T-helper 2 cell treated with Interferon-gamma antibody and Interleukin-4, amounts not matched to agents 5 μg/mL and 100 μg/mL, for 36 hours (primary cell): ENCODE results near the gene NBPF11.
"Not testable (repeated sequence)": the region's sequence is repeated elsewhere in the genome, so short reads cannot be mapped to it uniquely, and the experiment has no call there.

ENCODE experiments used
- DNase-seq: peaks from one replicate; pipeline ENCODE4 v3.0.0; 2021; ENCODE audit warnings: low spot score
- H3K27ac Mint-ChIP-seq: one replicate; pipeline ENCODE4 v1.8.0; 2021; ENCODE audit warnings: mild to moderate bottlenecking, mixed read lengths
- H3K27me3 Mint-ChIP-seq: one replicate; pipeline ENCODE4 v1.8.0; 2021; ENCODE audit warnings: low read depth, mixed read lengths
- H3K36me3 Mint-ChIP-seq: one replicate; pipeline ENCODE4 v1.8.0; 2021; ENCODE audit warnings: low read depth, mixed read lengths
- H3K4me1 Mint-ChIP-seq: one replicate; pipeline ENCODE4 v1.8.0; 2021; ENCODE audit warnings: low read depth, mixed read lengths
- H3K4me3 Mint-ChIP-seq: one replicate; pipeline ENCODE4 v1.8.0; 2022; ENCODE audit warnings: mild to moderate bottlenecking, moderate library complexity, mixed read lengths
- H3K9me3 Mint-ChIP-seq: one replicate; pipeline ENCODE4 v1.8.0; 2021; ENCODE audit warnings: mixed read lengths

NBPF11 gene

DNA sequence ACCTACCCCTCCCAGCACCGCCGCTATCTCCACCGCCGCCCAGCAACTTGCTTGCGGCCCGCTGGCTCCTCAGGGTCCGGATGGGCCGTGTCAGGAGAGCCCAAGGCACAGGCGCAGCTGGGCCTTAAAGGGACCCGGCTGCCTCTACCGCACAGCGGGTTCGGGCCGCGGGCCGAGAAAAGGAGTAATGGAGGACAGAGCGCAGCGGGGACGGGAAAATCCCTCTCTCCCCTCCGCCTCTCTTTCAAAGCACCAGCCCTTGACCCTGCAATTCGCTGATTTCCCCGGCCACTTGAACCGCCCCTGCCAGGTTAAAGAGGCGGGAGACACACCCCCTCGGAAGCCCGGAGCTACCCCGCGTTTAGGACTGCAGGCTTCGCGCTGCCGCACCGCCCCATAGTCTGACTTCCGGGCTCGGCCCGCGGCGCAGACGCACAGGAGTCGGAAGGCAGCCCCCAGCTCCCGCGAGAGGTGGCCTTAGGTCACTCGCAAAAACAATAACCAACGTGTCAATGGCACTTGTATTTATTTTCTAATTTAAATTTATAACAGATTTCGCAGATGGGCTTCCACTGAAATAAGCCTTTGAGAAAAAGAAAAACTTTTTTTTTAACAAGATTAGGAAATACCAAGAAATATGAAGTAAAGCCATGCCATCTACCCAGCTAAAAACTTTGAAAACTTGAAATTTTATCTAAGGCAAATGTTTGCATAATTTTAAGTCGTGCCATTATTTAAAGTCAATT lies at the start of gene NBPF11:
TSS of gene NBPF11 (minus strand) at position 371 of the 746 bp plus-strand sequence. CDS start 25,278 bp downstream, outside the sequence.
- not testable (repeated sequence) for H3K36me3 Mint-ChIP-seq, H3K9me3 Mint-ChIP-seq
- peak; percentile 86 for DNase-seq
- Mint-ChIP-seq H3K27me3 (peaks cover 16% of the 10 kb centered on the region), H3K4me3 (peak within 1 kb of the TSS; percentile 91), H3K27ac (peak within 1 kb of the TSS; percentile 78), H3K4me1 (peaks cover 13% of the 10 kb centered on the region)

GRCh38 chr1:148197396-148197795 lies 45.3 kb upstream of the NBPF11 start:
- not testable (repeated sequence) for H3K4me1 Mint-ChIP-seq, H3K4me3 Mint-ChIP-seq, H3K27ac Mint-ChIP-seq, H3K36me3 Mint-ChIP-seq, DNase-seq, H3K9me3 Mint-ChIP-seq, H3K27me3 Mint-ChIP-seq

DNA sequence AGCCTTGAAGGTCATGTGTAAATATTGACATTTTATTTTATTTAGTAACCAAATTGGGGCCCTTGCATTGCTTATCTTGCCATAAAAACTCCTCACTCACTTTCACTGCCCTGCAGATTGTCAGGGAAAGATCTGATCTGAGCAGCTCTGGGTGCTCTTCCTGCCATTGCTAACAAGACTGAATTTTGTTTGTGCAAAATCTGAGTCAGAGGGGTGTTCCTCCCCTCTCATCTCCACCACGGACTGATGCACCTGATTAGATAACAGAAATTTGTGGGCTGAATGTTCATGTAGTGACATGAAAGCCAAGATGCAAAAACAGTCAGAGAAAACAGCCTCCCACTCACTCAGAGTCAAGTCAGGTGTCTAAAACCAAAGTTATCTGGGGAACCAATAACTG lies 44.9 kb upstream of the NBPF11 start:
- not testable (repeated sequence) for H3K9me3 Mint-ChIP-seq, DNase-seq, H3K27me3 Mint-ChIP-seq

DNA sequence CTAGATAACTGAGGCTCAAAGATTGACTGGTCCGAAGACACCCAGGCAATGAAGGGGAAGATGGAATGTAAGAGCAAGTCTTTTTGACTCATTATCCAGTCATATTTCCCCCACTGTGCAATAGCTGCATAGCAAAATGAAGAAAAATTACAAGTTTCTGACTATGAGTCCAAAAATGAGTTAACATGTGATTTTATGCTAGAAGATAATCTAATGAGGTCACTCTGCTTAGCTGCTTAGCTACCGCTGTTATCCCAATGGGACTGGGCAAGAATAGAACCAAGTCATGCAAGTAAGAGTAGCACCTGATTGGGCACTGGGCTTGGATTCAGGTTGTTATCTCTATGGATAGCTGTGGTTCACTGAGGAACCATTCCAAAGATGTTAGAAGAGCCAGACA lies 43.0 kb upstream of the NBPF11 start:
- DNase-seq, H3K4me1 Mint-ChIP-seq, H3K9me3 Mint-ChIP-seq, H3K27ac Mint-ChIP-seq, H3K4me3 Mint-ChIP-seq, H3K36me3 Mint-ChIP-seq, H3K27me3 Mint-ChIP-seq: not testable (repeated sequence)

More for the DNA sequence above, 44.9 kb upstream of the NBPF11 start:
- H3K4me1 Mint-ChIP-seq, H3K36me3 Mint-ChIP-seq, H3K4me3 Mint-ChIP-seq, H3K27ac Mint-ChIP-seq: not testable (repeated sequence)

DNA sequence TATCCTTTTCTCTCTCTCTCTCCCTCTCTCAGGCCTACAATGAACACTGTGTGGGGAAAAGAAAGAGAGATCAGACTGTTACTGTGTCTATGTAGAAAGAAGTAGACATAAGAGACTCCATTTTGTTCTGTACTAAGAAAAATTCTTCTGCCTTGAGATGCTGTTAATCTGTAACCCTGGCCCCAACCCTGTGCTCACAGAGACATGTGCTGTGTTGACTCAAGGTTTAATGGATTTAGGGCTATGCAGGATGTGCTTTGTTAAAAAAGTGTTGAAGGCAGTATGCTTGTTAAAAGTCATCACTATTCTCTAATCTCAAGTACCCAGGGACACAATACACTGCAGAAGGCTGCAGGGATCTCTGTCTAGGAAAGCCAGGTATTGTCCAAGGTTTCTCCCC lies 36.7 kb upstream of the NBPF11 start:
- not testable (repeated sequence) for H3K4me3 Mint-ChIP-seq, H3K9me3 Mint-ChIP-seq, H3K4me1 Mint-ChIP-seq, H3K27ac Mint-ChIP-seq, H3K36me3 Mint-ChIP-seq, DNase-seq
- H3K27me3 Mint-ChIP-seq: peaks cover 10% of the 10 kb centered on the region

DNA sequence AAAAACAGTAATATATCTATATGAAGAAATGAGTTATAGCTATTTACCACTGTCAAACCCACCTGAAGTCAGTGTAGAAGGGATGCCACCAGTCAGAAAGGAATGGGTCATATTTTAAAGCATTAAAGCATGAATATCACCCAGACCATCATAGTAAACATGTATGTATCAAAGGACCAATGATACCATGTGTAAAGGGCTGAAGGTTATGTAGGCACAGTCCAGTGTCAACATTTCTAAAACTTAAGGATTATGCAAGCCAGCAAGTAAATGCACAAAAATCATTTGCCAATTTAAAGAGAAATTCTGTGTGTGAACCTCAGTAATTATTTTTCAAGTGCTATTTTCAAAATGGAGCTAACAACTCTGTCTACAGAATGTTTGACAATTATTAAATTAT lies 26.6 kb upstream of the NBPF11 start:
- H3K36me3 Mint-ChIP-seq, H3K27me3 Mint-ChIP-seq, H3K4me3 Mint-ChIP-seq, DNase-seq, H3K27ac Mint-ChIP-seq, H3K4me1 Mint-ChIP-seq, H3K9me3 Mint-ChIP-seq: not testable (repeated sequence)

DNA sequence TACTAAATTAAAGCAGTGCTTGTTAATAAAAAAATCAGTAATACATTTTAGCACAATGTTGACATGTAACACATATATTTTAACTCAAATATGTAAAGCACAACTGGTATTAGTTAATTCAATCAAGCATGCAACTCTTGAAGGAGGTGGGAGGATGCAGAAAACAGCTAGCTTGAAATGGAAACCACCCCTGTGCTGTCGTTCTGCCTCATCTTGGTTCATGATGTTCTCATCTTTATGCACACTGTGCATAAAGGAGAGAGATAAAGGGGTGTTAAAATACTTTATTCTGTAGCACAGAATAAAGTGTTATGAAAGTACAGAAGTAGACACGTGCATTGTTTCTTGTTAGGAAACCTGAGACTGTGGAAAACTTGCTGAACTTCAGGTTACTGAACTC lies 23.3 kb upstream of the NBPF11 start:
- not testable (repeated sequence) for H3K27ac Mint-ChIP-seq, H3K9me3 Mint-ChIP-seq, DNase-seq, H3K36me3 Mint-ChIP-seq, H3K4me3 Mint-ChIP-seq, H3K4me1 Mint-ChIP-seq
- H3K27me3 Mint-ChIP-seq: peaks cover 11% of the 10 kb centered on the region

DNA sequence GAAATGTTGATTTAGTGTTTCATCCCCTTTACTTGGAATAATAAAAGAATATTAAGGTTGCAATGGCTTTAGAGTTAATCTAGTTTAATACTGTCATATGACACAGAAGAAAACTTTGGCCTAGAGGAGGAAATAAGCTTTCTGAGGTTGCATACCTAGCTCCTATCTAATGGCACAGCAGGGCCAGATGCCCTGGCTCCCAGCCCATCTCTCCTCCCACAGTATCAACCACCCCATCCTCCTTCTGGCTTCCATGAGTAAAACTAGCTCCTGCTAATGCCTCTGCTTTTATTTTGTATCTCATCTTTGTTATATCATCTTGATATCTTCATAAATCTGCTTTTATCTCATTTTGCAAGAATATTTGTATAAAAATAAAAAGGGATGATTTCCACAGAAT lies 19.9 kb upstream of the NBPF11 start:
- not testable (repeated sequence) for H3K4me3 Mint-ChIP-seq, H3K27ac Mint-ChIP-seq, H3K4me1 Mint-ChIP-seq, H3K36me3 Mint-ChIP-seq, DNase-seq, H3K9me3 Mint-ChIP-seq
- peaks cover 14% of the 10 kb centered on the region for H3K27me3 Mint-ChIP-seq

DNA sequence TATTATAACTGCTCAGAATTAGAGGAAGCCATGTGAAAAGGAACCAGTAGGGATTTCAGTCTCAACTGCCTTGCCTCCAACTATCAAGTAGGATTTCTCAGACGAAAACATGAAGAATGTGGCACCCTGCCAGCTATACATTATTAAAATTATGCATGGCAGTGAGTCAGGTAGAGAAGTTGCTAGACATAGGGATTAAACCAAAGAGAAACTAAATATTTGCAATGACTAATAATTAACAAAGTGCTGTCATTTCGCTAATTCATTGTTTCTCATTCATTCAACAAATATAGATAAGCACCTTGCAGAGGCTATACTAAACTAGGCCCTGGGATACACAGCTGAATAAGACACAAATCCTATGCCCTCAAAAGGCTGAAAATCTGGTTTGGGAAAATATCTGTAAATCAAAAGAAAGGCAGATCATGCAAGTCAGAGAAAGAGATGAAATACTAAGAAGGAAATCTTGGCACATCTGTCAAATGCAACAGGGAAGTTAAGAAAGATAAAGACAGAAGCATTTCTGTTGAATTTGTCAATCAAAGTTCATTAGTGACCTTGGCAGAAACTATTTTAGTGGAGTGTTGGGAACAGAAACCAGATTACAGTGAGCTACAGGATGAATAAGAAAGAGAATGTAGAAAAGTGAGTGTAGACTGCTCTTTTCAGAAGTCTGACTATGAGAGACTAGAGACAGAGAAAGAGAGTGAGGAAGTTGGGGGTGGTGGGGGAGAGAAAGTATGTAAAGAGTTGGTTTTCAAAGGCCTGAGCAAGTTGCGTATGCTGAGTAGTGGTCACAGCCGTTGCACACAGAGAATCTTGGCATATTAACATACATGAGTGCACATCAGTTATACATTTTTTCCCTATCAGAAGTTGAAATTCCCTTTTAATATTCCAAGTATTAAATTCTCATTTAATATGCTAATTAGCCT lies 14.7 kb upstream of the NBPF11 start:
- Mint-ChIP-seq H3K27me3 (peaks cover 43% of the 10 kb centered on the region), H3K4me3 (no peak overlapping the region), H3K36me3 (no peaks in the 10 kb centered on the region), H3K4me1 (peaks cover 5% of the 10 kb centered on the region), H3K27ac (no peak overlapping the region), H3K9me3 (no peaks in the 10 kb centered on the region)
- DNase-seq: no peak

DNA sequence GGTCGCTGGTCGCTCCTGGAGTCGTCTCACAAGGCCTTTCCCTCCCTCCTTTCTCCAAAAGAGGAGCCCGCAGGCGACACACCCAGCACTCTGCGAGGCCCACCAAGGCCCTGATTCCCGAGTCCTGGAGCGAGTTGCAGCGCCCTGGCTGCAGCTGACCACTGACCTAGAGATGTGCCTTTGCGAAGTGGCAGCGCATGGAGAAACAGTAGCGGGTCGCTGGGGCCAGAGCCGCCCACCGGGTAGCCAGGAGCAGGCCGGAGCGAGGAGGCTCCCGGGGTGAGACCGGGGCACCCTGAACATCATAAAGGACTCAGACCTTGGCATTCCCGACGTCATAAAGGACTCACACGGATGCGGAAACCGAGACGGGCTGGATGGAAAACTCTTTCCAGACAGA lies 10.3 kb upstream of the NBPF11 start:
- H3K36me3 Mint-ChIP-seq: no peaks in the 10 kb centered on the region
- H3K9me3 Mint-ChIP-seq: no peaks in the 10 kb centered on the region
- no peak for DNase-seq
- peaks cover 9% of the 10 kb centered on the region for H3K4me1 Mint-ChIP-seq
- peaks cover 51% of the 10 kb centered on the region for H3K27me3 Mint-ChIP-seq
- H3K4me3 Mint-ChIP-seq: no peak overlapping the region
- no peak overlapping the region for H3K27ac Mint-ChIP-seq

DNA sequence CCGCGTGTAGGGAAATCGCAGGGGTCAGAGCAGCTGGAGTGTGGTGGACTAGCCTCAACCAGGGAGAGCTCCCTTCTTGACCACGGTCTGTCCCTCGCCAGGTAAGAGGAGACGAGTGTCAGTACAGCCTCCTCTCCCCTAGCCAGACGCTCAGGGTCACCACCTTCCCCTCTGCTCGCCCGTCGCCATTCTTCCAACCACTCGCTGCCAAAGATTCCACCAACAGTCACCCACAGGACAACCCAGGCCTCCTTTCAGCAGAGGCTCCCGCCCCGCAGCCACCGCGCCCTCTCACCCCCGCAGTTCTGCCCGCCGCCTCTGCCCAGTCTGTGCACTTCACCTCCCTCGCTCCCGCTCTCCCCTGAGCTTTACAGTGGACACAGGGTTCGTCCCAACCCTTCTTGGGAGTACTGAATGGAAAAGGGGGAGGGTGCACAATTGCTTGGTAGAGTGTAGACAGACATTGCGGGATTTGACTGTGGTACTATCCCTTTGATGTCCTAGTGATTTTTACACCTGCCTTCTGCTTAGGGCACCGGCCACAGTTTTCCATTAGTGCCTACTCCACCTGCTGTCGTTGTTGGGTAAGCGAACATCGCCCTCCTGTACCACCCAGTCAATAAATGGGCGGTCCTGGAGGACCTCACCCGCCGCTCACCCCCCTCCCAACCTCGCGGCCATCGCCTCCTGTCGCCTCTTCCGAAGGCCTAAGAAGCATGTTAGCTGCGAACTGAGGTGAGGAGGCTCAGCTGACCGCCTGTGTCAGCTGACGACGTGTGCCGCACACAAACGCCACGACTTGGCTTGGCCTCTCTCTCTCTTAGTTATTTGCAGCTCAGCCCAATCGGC lies 9.2 kb upstream of the NBPF11 start:
- Mint-ChIP-seq H3K27ac (no peak overlapping the region), H3K4me3 (no peak overlapping the region), H3K36me3 (no peaks in the 10 kb centered on the region), H3K27me3 (peaks cover 43% of the 10 kb centered on the region), H3K4me1 (peaks cover 4% of the 10 kb centered on the region), H3K9me3 (no peaks in the 10 kb centered on the region)
- DNase-seq: no peak

DNA sequence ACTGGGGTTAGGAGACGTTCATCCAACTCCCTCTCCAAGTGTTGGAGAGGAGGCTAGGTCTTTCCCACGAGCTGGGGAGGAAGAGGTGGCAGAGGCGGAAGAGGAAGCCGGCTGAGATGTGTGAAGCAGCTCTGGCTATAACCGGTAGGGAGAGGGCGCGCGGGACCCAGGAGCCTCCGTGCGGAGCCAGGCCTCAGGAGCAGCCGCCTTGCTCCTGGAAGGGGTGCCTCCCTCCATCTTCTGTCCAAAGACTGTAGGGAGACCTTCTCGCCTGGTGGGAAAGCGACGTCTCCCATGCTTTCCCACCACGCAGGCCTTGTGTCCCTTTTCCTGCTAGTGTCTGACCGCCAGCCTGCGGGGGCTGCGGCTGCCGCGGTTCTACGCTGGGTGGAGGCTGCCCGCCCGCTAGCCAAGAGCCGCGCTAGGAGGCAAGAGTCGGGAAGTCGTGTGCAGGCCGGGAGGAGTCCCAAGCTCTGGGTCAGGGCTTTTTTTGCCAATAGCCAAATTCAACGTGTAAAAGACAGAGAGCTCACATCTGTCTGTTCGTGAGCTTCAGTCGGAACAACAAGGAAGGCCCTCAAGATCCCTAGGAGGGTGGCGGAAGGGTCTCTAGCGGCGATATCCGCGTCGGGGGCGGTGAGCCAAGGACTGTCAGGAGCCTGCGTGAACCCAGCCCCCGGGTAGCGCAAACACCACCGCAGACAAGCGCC lies 8.4 kb upstream of the NBPF11 start:
- H3K36me3 Mint-ChIP-seq: no peaks in the 10 kb centered on the region
- H3K27me3 Mint-ChIP-seq: peaks cover 44% of the 10 kb centered on the region
- H3K27ac Mint-ChIP-seq: no peak overlapping the region
- H3K4me3 Mint-ChIP-seq: no peak overlapping the region
- no peaks in the 10 kb centered on the region for H3K9me3 Mint-ChIP-seq
- H3K4me1 Mint-ChIP-seq: peaks cover 8% of the 10 kb centered on the region
- DNase-seq: no peak

DNA sequence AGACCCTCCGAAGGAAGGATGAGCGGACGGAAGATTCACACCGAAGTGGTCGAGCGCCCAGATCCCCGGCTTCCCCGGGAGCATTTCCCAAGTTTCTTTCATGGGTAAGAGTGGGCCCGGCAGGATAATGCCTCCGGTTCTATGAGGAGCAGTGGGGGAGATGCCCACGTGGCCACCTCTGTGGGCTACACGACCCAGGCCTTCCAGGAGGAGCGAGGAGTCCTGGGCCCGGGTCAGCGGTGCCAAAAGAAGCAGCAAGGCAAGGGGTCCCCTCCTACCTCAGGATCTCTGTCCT lies 7.9 kb upstream of the NBPF11 start:
- H3K9me3 Mint-ChIP-seq: no peaks in the 10 kb centered on the region
- H3K4me1 Mint-ChIP-seq: peaks cover 10% of the 10 kb centered on the region
- no peak for DNase-seq
- no peak overlapping the region for H3K27ac Mint-ChIP-seq
- H3K27me3 Mint-ChIP-seq: peaks cover 43% of the 10 kb centered on the region
- no peaks in the 10 kb centered on the region for H3K36me3 Mint-ChIP-seq
- H3K4me3 Mint-ChIP-seq: no peak overlapping the region
